T-helper 17 cell (primary cell): ENCODE measurements around the gene PNCK. TPM values are rescaled to one million over a fixed set of nuclear protein-coding genes. Genes with fewer than 3 reads are reported as not detected.
"Not testable (repeated sequence)": the region's sequence is repeated elsewhere in the genome, so short reads cannot be mapped to it uniquely, and the experiment has no call there.

Experiments used
- ATAC-seq: fragments of 150-1000 bp; cut with Tn5 transposase; 2 replicates; pipeline ENCODE4 v1.10.0; 2021; ENCODE audit warnings: mild to moderate bottlenecking, moderate library complexity
- DNase-seq, 3 donors: peaks; one replicate each; pipeline versions ENCODE4 v3.0.0 to v3.0.0-alpha.2; 2020 to 2021
- H3K9me3 ChIP-seq: one replicate; pipeline ENCODE4 v1.7.0; 2013; ENCODE audit warnings: low read length, mild to moderate bottlenecking; ENCODE audit not compliant: control insufficient read depth, poor library complexity, severe bottlenecking
- H3K27ac Mint-ChIP-seq: one replicate; pipeline ENCODE4 v1.8.0; 2022; ENCODE audit warnings: mild to moderate bottlenecking, moderate library complexity, mixed read lengths
- H3K27me3 Mint-ChIP-seq: one replicate; pipeline ENCODE4 v1.8.0; 2022; ENCODE audit warnings: mixed read lengths
- H3K36me3 Mint-ChIP-seq: one replicate; pipeline ENCODE4 v1.8.0; 2022; ENCODE audit warnings: low read depth, mixed read lengths
- H3K4me1 Mint-ChIP-seq: one replicate; pipeline ENCODE4 v1.8.0; 2022; ENCODE audit warnings: mild to moderate bottlenecking, mixed read lengths
- H3K4me3 Mint-ChIP-seq: one replicate; pipeline ENCODE4 v1.8.0; 2022; ENCODE audit warnings: mild to moderate bottlenecking, moderate library complexity, mixed read lengths
- total RNA-seq, 4 donors: library from RNA in 2 of 4; stranded (reverse) in 2 of 4; gene quantifications; one replicate each; pipeline ENCODE4 v1.2.3 and lab custom pipeline; 2022 to 2026

Gene PNCK
- total RNA-seq, 2 donors from 2014 or later, result 0.72 TPM; not detected in 1

DNA sequence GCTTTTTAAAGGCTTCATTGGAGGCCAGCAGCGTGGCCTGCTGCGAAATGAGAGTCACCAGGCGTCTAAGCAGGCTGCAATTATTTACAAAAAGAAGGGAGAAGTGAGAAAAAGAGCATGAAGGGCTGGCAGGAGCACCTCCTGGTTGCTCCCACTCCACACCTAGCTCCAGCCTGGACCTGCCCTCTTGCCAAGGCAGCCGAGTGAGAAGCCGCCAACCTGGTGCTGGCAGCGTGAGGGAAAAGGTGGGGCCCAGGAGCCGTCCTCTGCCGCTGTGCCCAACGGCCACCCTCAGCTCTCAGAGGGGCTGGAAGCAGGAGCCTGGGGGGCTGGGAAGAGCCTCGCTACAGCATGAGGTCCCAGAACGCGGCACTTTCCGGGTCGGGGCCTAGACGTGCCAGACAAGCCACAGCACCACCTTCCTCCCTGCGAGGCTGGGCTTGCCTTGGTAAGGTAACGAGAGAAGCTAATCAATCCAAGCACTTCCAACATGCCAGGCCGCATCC, 30.5 kb upstream of the PNCK start:
- no peaks in the 10 kb centered on the region for H3K9me3 ChIP-seq
- no peak overlapping the region for H3K27ac Mint-ChIP-seq
- H3K27me3 Mint-ChIP-seq, result no peaks in the 10 kb centered on the region
- H3K36me3 Mint-ChIP-seq, result no peaks in the 10 kb centered on the region
- H3K4me3 Mint-ChIP-seq, result no peak overlapping the region
- H3K4me1 Mint-ChIP-seq, result peaks cover 7% of the 10 kb centered on the region
- DNase-seq (no peak), ATAC-seq (no peak)

DNA sequence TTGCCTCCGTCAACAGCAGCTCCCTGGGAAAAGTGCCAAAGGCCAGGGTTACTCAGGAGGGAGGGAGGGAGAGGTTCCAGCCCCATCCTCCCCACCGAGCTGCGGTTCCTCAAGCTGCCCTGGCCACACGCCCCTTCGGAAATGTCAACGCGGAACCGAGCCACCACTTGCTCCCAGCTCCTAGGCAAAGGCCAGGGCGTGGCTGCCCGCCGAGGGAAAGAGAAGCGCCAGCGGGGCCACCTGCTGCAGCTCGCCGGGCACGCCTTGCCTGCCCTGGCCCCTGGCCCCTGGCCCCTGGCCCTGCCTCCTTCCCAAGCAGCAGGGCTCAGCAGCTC, 29.4 kb upstream of the PNCK start:
- Mint-ChIP-seq H3K36me3 (no peaks in the 10 kb centered on the region), H3K4me1 (peaks cover 7% of the 10 kb centered on the region), H3K27ac (no peak overlapping the region), H3K27me3 (no peaks in the 10 kb centered on the region), H3K4me3 (no peak overlapping the region)
- DNase-seq (no peak), ATAC-seq (no peak)
- no peaks in the 10 kb centered on the region for H3K9me3 ChIP-seq

DNA sequence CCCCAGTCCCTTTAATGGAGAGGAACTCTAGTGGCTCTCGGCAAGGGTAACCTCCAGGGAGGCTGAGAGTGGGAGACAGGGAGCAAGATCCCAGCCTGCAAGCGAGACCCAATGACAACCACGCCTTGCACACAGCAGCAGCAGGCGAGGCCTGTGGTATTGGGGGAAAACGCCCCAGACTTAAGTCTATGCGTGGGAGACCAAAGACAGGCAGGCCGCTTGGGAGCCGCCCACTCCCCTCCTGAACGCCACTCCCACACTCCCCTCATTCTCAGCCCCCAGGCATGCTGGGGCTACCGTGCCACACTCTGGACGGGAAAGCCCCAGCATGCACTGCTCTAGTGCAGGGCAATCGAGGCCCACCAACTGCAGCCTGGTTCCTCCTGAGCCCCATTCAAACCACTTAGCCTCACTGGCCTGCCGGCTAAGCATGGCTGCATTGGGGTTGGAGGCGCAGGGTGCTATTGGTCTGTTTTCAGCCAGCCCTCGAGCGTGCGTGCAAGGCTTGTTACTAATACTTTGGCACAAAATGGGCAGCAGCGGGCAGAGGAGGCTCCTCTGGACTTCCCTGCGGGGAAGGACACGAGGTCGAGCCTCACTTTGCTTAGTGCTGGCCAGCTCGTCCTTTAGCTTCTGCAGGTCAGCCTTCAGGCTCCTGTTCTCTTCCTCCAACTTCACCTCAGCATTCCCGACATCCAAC, 28.9 kb upstream of the PNCK start:
- Mint-ChIP-seq H3K4me1 (peaks cover 7% of the 10 kb centered on the region), H3K36me3 (no peaks in the 10 kb centered on the region), H3K27ac (no peak overlapping the region), H3K4me3 (no peak overlapping the region), H3K27me3 (no peaks in the 10 kb centered on the region)
- ATAC-seq, result no peak
- no peaks in the 10 kb centered on the region for H3K9me3 ChIP-seq
- no peak for DNase-seq

DNA sequence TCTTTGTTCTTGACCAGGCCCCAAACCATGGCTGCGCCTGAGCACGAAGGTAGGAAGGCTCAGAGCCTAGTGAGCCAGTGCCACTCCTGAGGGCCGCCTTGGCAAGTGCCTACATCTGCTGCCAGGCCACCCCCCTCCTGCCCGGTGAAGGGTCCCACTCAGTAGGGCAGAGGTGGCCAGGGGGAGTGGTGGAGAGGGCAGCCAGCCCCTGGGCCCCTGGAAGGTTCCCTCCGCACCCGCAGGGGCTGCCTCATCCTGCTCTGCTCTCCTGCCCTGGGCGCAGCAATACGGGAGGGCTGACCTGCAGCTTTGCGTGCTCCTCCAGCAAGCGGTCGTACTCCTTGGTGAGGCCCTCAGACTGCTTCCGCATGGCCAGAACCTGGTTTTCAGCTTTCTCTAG, 28.1 kb upstream of the PNCK start:
- Mint-ChIP-seq H3K36me3 (no peaks in the 10 kb centered on the region), H3K4me1 (peaks cover 6% of the 10 kb centered on the region), H3K4me3 (no peak overlapping the region), H3K27ac (no peak overlapping the region), H3K27me3 (no peaks in the 10 kb centered on the region)
- DNase-seq, result no peak
- H3K9me3 ChIP-seq, result no peaks in the 10 kb centered on the region
- no peak for ATAC-seq

DNA sequence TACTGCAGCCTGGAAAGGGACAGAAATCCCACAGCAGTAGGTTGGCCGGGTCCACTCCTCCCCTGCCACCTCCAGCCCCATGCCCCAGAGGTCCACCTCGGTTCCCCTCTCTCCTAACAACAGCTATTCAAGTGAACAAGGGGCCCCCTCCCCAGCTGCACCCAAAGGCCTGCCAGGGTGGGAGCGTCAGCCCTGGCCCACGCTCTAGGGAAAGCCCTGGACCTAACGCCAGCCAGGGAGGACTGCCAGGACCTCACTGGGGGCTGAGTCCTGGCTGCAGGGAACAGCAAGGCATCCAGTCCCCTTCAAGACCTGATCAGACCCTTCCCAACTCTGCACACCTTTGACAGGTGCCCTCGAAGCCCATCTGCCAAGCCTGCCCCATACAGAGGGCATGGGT, 27.4 kb upstream of the PNCK start:
- H3K4me1 Mint-ChIP-seq, result no peaks in the 10 kb centered on the region
- H3K9me3 ChIP-seq, result no peaks in the 10 kb centered on the region
- H3K36me3 Mint-ChIP-seq, result no peaks in the 10 kb centered on the region
- no peak for ATAC-seq
- H3K27ac Mint-ChIP-seq, result no peak overlapping the region
- no peak for DNase-seq
- no peak overlapping the region for H3K4me3 Mint-ChIP-seq
- H3K27me3 Mint-ChIP-seq, result no peaks in the 10 kb centered on the region

DNA sequence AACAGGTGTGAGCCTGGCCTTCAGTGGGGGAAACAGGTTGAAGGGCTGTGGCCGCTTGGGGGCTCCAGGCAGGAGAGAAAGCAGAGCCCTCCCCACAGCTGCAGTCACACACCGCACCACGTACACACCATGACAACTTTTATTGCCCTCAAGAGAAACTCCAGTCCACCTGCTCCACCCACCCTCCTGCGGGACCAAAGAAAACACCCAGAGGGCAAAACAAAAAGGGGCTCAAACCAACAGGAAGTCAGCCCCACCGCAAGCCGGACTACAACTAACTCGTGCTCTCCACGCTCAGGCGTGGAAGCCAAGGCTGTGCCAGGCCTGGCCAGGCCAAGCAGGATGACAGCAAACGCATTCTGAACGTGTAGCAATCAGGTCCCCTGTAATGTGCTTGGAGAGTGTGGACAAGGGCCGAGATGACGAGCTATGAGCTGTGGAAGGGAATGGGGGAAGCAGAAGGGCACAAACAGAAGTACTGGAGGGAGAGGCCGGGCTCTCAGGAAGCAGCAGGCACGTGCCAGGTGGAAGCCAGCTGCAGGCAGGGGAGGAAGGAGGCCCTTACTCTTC, 26.8 kb upstream of the PNCK start:
- DNase-seq (no peak), ATAC-seq (no peak)
- no peak overlapping the region for H3K4me3 Mint-ChIP-seq
- H3K36me3 Mint-ChIP-seq, result no peaks in the 10 kb centered on the region
- no peaks in the 10 kb centered on the region for H3K9me3 ChIP-seq
- no peaks in the 10 kb centered on the region for H3K4me1 Mint-ChIP-seq
- H3K27me3 Mint-ChIP-seq, result no peaks in the 10 kb centered on the region
- no peak overlapping the region for H3K27ac Mint-ChIP-seq

DNA sequence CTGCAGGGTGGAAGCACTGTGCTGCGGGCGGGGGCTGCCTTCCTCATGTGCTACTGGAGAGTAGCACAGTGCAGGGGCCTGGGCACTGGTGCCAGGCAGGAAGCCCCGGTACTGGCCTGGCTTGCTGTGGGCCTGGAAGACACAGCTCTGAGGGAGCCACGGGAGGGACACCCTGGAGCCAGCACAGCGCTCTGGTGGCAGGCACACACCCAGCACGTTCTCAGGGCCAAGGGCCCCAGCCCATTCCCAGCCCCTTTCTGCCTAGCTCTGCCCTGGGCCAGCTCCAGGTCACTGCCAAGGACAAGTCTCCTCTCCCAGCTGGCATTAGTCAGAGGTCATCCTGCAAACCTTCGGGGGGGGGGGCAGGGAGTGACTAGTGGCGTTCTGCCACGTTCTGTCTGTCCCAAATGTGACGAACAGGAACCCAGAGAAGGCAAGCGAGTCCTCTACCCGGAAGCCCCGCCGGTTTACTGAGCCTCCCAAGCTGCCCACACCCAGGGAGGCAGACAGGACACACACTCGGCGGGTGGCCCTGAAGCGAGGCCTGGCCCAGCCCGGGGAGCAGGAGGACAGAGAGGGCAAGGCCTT, 26.3 kb upstream of the PNCK start:
- DNase-seq, H3K9me3 ChIP-seq, H3K27ac Mint-ChIP-seq, H3K27me3 Mint-ChIP-seq, H3K4me3 Mint-ChIP-seq, H3K36me3 Mint-ChIP-seq, ATAC-seq, H3K4me1 Mint-ChIP-seq: not testable (repeated sequence)

DNA sequence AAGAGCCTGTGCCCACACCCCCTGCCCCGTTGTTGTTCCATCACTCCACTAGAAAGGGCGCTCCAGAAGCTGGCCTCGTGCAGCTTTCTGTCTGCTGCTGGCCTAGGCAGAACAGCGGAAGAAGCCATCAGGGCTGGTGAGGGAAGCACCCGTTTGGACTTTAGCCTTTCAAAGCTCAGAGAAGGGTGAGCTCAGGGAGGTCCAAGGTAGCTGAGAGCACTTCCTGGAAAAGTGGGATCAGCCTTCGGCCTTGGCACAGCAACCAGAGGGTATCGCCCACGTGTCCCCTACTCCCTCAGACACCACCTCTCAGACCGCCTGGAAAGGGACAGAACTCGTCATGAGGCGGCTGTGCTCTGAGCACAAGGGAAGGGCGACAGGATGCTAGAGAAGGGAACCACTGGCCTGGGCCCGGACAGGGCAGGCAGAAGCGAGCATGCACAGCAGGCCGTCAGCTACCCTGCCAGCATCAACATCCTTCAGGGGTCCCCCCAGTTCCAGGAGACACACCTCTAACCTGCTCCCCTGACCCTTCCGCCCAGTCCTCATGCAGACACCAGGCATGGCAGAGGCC, 25.7 kb upstream of the PNCK start:
- not testable (repeated sequence) for H3K36me3 Mint-ChIP-seq, ATAC-seq, DNase-seq, H3K27me3 Mint-ChIP-seq, H3K4me3 Mint-ChIP-seq, H3K4me1 Mint-ChIP-seq, H3K27ac Mint-ChIP-seq, H3K9me3 ChIP-seq

DNA sequence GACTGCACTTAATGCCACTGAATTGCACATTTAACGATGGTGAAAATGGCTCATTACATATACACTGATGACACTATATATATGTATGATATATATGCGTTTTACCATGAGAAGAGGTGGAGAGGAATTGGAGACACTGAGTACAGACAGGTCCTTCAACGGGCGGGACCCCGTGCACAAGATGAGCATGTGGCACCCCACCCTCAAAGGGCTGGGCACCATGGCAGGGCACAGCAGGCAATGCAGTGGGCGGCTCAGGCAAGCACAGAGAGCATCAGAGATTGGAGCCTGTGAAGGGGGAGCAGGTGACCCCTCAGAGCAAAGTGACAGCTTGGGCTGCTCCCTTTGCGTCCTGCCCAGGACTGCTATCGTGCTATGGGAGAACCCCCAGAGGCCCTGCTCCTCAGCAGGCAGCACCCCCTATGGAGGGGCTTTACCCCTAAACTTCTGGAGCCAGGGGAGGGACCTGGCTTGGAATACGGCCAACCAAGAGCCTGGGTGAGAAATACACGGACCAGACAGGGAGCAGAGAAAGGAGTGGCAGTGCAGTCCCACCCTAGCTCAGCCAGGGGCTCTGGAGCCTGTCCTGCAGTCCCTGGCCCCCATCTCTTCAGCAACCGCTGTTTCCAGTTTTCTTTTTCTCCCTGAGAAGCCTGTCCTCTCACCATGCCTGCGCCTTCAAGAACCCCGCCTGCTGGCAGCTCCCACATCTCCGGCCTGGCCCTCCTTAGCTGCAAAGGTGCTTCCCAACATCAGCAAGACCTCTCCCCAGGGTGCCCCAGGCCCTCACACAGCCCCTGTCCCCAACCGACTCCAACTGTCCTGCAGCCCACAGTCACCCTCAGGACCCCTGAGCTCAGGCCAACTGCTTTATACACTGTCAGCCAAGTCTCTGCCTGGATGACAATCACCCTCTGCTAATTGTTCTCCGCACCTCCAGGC, 24.6 kb upstream of the PNCK start:
- peak overlapping the region; percentile 29 for H3K27ac Mint-ChIP-seq
- no peaks in the 10 kb centered on the region for H3K9me3 ChIP-seq
- DNase-seq (no peak), ATAC-seq (no peak)
- H3K27me3 Mint-ChIP-seq, result no peaks in the 10 kb centered on the region
- H3K4me3 Mint-ChIP-seq, result no peak overlapping the region
- no peaks in the 10 kb centered on the region for H3K4me1 Mint-ChIP-seq
- H3K36me3 Mint-ChIP-seq, result no peaks in the 10 kb centered on the region

DNA sequence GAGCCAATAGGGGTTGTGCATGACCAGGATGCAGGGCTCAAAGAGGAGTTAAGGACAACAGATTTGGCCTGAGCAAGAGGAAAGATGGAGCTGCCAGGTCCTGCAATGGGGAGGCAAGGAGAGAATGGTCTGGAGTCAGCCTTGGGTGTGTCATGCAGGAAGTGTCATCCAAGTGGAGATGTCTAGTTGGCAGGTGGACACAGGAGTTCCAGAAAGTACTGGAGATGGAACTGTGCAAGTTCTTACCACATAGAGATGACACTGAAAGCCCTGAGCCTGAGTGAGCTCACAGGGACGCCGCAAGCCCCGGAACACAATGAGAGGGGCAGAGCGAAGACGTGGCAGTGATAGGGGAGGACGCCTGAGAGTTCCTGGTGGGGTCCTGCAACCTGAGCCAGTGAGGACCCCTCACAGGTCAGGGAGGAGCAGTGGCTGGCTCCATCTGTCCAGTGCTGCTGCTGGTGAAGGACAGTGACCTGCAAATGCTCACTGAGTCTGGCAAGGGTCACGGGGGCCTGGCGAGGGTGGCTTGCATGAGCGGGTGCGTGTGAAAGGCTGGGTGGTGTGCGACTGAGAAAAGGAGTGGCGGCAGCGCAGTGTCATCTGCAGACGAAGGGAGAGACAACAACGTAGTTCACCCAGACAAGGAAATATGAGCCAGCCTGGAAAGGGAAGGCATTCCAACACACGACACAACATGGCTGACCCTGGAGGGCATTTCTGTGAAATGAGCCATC, 23.5 kb upstream of the PNCK start:
- not testable (repeated sequence) for H3K9me3 ChIP-seq, H3K27ac Mint-ChIP-seq, H3K4me1 Mint-ChIP-seq, DNase-seq, H3K36me3 Mint-ChIP-seq, ATAC-seq, H3K27me3 Mint-ChIP-seq, H3K4me3 Mint-ChIP-seq

DNA sequence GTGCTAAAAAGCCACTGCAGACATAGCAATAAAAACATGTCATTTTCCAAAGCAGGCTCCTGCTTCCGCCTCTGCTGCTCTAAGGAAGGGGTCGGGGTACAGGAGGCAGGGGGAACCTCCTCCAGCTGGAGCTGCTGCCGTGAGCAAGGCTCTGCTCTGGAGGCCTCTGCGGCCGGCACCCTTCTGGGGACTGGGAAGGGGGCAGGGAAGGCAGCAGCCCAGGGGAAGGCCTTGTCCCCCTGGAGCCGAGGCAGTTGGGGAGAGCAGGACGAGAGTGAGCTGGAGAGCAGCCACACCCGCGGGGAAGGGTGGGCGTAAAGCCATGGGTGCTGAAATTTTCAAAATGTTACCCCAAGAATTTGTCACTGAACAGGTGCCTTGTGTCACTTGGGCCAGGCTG, 22.9 kb upstream of the PNCK start:
- H3K4me1 Mint-ChIP-seq, H3K4me3 Mint-ChIP-seq, ATAC-seq, H3K36me3 Mint-ChIP-seq, H3K27me3 Mint-ChIP-seq, H3K27ac Mint-ChIP-seq, DNase-seq, H3K9me3 ChIP-seq: not testable (repeated sequence)

DNA sequence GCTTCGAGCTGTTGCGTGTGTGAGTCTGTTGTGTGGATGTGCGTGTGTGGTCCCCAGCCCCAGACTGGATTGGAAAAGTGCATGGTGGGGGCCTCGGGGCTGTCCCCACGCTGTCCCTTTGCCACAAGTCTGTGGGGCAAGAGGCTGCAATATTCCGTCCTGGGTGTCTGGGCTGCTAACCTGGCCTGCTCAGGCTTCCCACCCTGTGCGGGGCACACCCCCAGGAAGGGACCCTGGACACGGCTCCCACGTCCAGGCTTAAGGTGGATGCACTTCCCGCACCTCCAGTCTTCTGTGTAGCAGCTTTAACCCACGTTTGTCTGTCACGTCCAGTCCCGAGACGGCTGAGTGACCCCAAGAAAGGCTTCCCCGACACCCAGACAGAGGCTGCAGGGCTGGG, 22.5 kb upstream of the PNCK start:
- peak overlapping the region; percentile 49 for H3K4me3 Mint-ChIP-seq
- ATAC-seq (no peak), DNase-seq (no peak)
- H3K36me3 Mint-ChIP-seq, result no peaks in the 10 kb centered on the region
- no peaks in the 10 kb centered on the region for H3K9me3 ChIP-seq
- no peaks in the 10 kb centered on the region for H3K27me3 Mint-ChIP-seq
- no peak overlapping the region for H3K27ac Mint-ChIP-seq
- H3K4me1 Mint-ChIP-seq, result peaks cover 5% of the 10 kb centered on the region
